NOMO-1 (cell line): Measurements from ENCODE around the gene TLNRD1.
A peak's percentile ranks its signal among the peaks of the same experiment; 100 is the strongest.

Experiments used
- DNase-seq, 2 experiments: peaks; one replicate each; lab custom pipeline; 2025; ENCODE audit not compliant: unreplicated experiment in 2 of 2; lab: John Stamatoyannopoulos, UW

TLNRD1 gene

GRCh38 chr15:81001152-81002008 is 657 bp downstream of the TLNRD1 start:
- peak in 1 of 2 experiments; percentile 22 for DNase-seq

- no peak for DNase-seq
Observed at GRCh38 chr15:81002009-81002330, 1.2 kb downstream of the TLNRD1 start.

GRCh38 chr15:81002331-81003096 is 1.8 kb downstream of the TLNRD1 start:
- no peak for DNase-seq

GRCh38 chr15:81003097-81003350 is 2.3 kb downstream of the TLNRD1 start:
- DNase-seq = no peak

- DNase-seq = no peak
Observed at GRCh38 chr15:81006124-81006523, 5.4 kb downstream of the TLNRD1 start.

- DNase-seq = no peak
Observed at GRCh38 chr15:81007428-81008064, 6.8 kb downstream of the TLNRD1 start.

- no peak for DNase-seq
Observed at GRCh38 chr15:81008312-81008711, 7.6 kb downstream of the TLNRD1 start.

- no peak for DNase-seq
Observed at GRCh38 chr15:81010086-81010485, 9.4 kb downstream of the TLNRD1 start.

- DNase-seq = no peak
Observed at GRCh38 chr15:81011593-81011992, 10.9 kb downstream of the TLNRD1 start.

- DNase-seq = no peak
Observed at GRCh38 chr15:81012588-81012987, 11.9 kb downstream of the TLNRD1 start.

GRCh38 chr15:81013396-81013929 is 12.7 kb downstream of the TLNRD1 start:
- no peak for DNase-seq

- no peak for DNase-seq
Observed at GRCh38 chr15:81014446-81015093, 13.8 kb downstream of the TLNRD1 start.

- no peak for DNase-seq
Observed at GRCh38 chr15:81015621-81016488, 15.1 kb downstream of the TLNRD1 start.

GRCh38 chr15:81016489-81017068 is 15.9 kb downstream of the TLNRD1 start:
- no peak for DNase-seq

- DNase-seq = no peak
Observed at GRCh38 chr15:81018197-81018596, 17.5 kb downstream of the TLNRD1 start.

- DNase-seq = no peak
Observed at GRCh38 chr15:81021321-81021720, 20.6 kb downstream of the TLNRD1 start.

- peak; percentile 83 to 92 for DNase-seq
Observed at GRCh38 chr15:81023483-81024264, 23.0 kb downstream of the TLNRD1 start.

GRCh38 chr15:81024265-81024872 is 23.6 kb downstream of the TLNRD1 start:
- peak; percentile 58 to 61 for DNase-seq

- peak in 1 of 2 experiments; percentile 15 for DNase-seq
Observed at GRCh38 chr15:81024936-81025335, 24.2 kb downstream of the TLNRD1 start.
